MCF 10A (cell line): ENCODE data around the gene TFAP2E. TPM values are rescaled to one million over a fixed set of nuclear protein-coding genes. Genes with fewer than 3 reads are reported as not detected.
A peak's percentile ranks its signal among the peaks of the same experiment; 100 is the strongest.

Experiments used
- Bru-seq: library from RNA; stranded (reverse); fragments of 400-500 nt; gene quantifications from one replicate; lab custom pipeline; 2021; lab: Mats Ljungman, UMichigan
- BruChase-seq, 2 experiments: library from RNA; stranded (reverse); fragments of 400-500 nt; gene quantifications; one replicate each; lab custom pipeline; 2021; lab: Mats Ljungman, UMichigan
- BruUV-seq: library from RNA; stranded (reverse); fragments of 400-500 nt; replicated peaks from 2 replicates; lab custom pipeline; 2021; lab: Mats Ljungman, UMichigan
- CTCF ChIA-PET: fragments of 300-600 bp; sonication (Branson Sonifier 250); formaldehyde crosslinking; extraction: SDS; loops from one replicate; lab custom pipeline; 2021; ENCODE audit warnings: antibody characterized with exemption, inconsistent platforms; lab: Yijun Ruan, JAX
- POLR2A ChIA-PET: fragments of 300-600, 350-650 bp; sonication (Branson Sonifier 250); formaldehyde crosslinking; extraction: SDS; loops from one replicate; lab custom pipeline; 2020; ENCODE audit warnings: antibody characterized with exemption, inconsistent platforms; lab: Yijun Ruan, JAX
- DNase-seq: peaks from one replicate; pipeline ENCODE4 v3.0.0-alpha.2; 2018; ENCODE audit not compliant: unreplicated experiment
- H3K27ac Mint-ChIP-seq: one replicate; pipeline ENCODE4 v1.8.0; 2022; ENCODE audit warnings: mild to moderate bottlenecking, low read depth, mixed read lengths; ENCODE audit not compliant: unreplicated experiment
- H3K27me3 Mint-ChIP-seq: one replicate; pipeline ENCODE4 v1.8.0; 2022; ENCODE audit warnings: mixed read lengths; ENCODE audit not compliant: insufficient read depth, unreplicated experiment
- H3K36me3 Mint-ChIP-seq: one replicate; pipeline ENCODE4 v1.8.0; 2022; ENCODE audit warnings: mild to moderate bottlenecking, moderate library complexity, mixed read lengths; ENCODE audit not compliant: insufficient read depth, unreplicated experiment
- H3K4me1 Mint-ChIP-seq: one replicate; pipeline ENCODE4 v1.8.0; 2022; ENCODE audit warnings: mixed read lengths; ENCODE audit not compliant: insufficient read depth, unreplicated experiment
- H3K4me3 Mint-ChIP-seq: one replicate; pipeline ENCODE4 v1.8.0; 2022; ENCODE audit warnings: mild to moderate bottlenecking, moderate library complexity, mixed read lengths; ENCODE audit not compliant: unreplicated experiment
- H3K9me3 Mint-ChIP-seq: one replicate; pipeline ENCODE4 v1.8.0; 2022; ENCODE audit warnings: mixed read lengths; ENCODE audit not compliant: unreplicated experiment
- intact Hi-C: fragments of 100-400 bp; cut with micrococcal nuclease; formaldehyde crosslinking; loops from 2 replicates; pipeline ENCODE4 v1.14.1; 2022
- long read RNA-seq: library from polyadenylated mRNA; stranded (forward); transcript quantifications from one replicate; pipeline ENCODE4 v2.0.0, GENCODE V29; 2022
- total RNA-seq: library from RNA; stranded (reverse); gene quantifications from 2 replicates; pipeline ENCODE4 v1.2.3, GENCODE V29; 2022
- TF ChIP-seq, protein P1 (sequence below): fragments of 200-600 bp; IDR thresholded peaks from one replicate; pipeline ENCODE4 v1.8.0; 2022; ENCODE audit warnings: antibody characterized with exemption, mild to moderate bottlenecking; ENCODE audit not compliant: unreplicated experiment

TFAP2E gene
- 0.30 and 0.47 TPM in 2 replicates for total RNA-seq
- percentile 27 among the genes with signal in this experiment for Bru-seq, nascent RNA
- BruChase-seq, experiment 1, labeled RNA remaining after a 6-hour chase: percentile 46 among the genes with signal in this experiment
- percentile 37 among the genes with signal in this experiment for BruChase-seq, experiment 2, labeled RNA remaining after a 2-hour chase
- long read RNA-seq, partial matches to known transcripts: 0 of 1 reads
- long read RNA-seq, other reads (novel, unspliced or antisense): 0 of 1 reads

DNA sequence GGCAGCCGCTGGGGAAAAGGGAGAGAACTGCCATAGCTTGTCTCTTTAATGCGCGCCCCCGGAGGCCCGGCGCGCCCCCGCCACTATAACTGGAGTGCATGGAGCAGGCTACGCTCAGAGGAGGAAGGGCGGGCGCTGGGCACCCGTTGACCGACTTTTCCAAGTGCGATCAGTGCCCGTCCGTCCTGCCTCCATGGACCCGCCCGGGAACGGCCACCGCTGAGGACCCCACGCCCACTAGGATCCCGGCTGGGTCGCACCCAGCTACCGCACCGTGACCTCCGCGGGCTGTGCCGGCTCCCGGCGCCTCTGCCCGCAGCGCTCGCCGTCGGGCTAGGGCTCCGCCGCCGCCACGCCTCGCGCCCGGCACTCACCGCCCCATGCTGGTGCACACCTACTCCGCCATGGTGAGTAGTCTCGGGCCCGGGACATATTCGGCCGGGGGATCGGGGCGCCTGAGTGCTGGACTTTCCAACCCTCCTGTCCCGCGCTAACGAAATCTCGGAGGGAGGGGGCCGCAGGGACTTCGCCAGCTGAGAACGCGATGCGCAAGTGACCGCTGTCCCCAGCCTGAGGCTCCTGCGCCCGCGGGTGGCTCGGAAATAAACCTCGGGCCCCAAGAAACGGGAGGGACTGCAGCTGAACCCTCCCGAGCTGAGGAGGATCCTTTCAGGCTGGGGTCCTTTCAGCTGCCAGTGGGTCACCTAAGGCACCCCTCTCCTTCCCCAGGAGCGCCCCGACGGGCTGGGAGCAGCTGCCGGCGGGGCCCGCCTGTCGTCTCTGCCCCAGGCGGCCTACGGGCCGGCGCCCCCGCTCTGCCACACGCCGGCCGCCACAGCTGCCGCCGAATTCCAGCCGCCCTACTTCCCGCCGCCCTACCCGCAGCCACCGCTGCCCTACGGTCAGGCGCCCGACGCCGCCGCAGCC, at the start of gene TFAP2E:
TFAP2E (plus strand) TSS at position 117 of the 927 bp plus-strand sequence; CDS start at position 381, 264 bp downstream.
- intact Hi-C loops: no loop called here
- TF ChIP-seq, protein P1, sequence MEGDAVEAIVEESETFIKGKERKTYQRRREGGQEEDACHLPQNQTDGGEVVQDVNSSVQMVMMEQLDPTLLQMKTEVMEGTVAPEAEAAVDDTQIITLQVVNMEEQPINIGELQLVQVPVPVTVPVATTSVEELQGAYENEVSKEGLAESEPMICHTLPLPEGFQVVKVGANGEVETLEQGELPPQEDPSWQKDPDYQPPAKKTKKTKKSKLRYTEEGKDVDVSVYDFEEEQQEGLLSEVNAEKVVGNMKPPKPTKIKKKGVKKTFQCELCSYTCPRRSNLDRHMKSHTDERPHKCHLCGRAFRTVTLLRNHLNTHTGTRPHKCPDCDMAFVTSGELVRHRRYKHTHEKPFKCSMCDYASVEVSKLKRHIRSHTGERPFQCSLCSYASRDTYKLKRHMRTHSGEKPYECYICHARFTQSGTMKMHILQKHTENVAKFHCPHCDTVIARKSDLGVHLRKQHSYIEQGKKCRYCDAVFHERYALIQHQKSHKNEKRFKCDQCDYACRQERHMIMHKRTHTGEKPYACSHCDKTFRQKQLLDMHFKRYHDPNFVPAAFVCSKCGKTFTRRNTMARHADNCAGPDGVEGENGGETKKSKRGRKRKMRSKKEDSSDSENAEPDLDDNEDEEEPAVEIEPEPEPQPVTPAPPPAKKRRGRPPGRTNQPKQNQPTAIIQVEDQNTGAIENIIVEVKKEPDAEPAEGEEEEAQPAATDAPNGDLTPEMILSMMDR: no peak
- Mint-ChIP-seq H3K27me3 (peaks cover 9% of the 10 kb centered on the region), H3K27ac (no peak within 1 kb of the TSS), H3K9me3 (no peaks in the 10 kb centered on the region), H3K4me1 (peaks cover 26% of the 10 kb centered on the region), H3K4me3 (peak within 1 kb of the TSS; percentile 59), H3K36me3 (no peaks in the 10 kb centered on the region)
- ChIA-PET CTCF (interaction anchor here (0.6 to 3.6 kb wide), 6 partner anchors 9 to 309 kb away, joined by 3 to 38 read pairs (median 4); no protein-coding TSS in a partner anchor), POLR2A (interaction anchor here (0.6 to 0.7 kb wide), 2 partner anchors 121 to 171 kb away, joined by 3 read pairs; no protein-coding TSS in a partner anchor)
- BruUV-seq: no TSS peak
- DNase-seq: no peak

DNA sequence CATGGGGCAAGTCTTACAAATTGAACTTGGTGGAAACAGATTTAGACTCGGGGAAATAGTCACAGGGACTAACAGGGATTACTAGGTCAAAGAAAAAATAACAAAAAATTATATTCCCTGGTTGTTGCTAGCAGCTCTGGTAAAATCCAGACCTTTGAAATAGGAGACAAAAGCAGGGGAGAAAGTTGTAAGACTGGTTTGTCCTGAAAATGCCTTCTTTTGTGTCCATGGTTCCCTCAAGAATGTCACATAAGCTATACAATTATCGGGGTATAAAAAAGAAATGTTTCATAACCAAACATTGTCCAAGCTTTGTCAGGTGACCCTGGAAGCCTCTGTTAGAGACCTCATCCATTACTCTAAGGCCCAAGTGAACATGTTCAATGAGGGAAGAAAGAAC, 49.0 kb upstream of the TFAP2E start:
- no peak overlapping the region for H3K4me3 Mint-ChIP-seq

DNA sequence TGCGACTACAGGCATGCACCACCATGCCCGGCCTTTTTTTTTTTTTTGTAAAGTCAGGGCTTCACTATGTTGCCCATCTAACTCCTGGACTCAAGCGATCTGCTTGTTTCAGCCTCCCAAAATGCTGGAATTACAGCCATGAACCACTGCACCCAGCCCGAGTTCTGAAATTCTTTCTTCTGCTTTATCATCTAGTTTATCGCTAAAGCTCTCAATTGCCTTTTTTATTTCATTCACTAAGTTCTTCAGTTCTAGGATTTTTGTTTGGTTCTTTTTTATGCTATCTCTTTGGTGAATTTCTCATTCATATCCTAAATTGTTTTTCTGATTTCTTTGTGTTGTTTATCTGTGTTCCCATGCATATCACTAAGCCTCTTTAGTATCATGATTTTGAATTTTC, 42.9 kb upstream of the TFAP2E start:
- no TSS peak for BruUV-seq
- ChIA-PET POLR2A (interaction anchor here (0.6 to 1.2 kb wide), 3 partner anchors 15 to 24 kb away, joined by 3 to 5 read pairs (median 3); no protein-coding TSS in a partner anchor), CTCF (interaction anchor here (0.6 to 0.7 kb wide), 3 partner anchors 11 to 624 kb away, joined by 3 read pairs; no protein-coding TSS in a partner anchor)
- no peak overlapping the region for H3K4me3 Mint-ChIP-seq
- H3K4me1 Mint-ChIP-seq: no peaks in the 10 kb centered on the region
- TF ChIP-seq, protein P1: no peak
- no peak overlapping the region for H3K27ac Mint-ChIP-seq
- no peaks in the 10 kb centered on the region for H3K27me3 Mint-ChIP-seq
- intact Hi-C loops: no loop called here
- peaks cover 24% of the 10 kb centered on the region for H3K36me3 Mint-ChIP-seq
- peaks cover 15% of the 10 kb centered on the region for H3K9me3 Mint-ChIP-seq
- DNase-seq: no peak

More for the DNA sequence above, 49.0 kb upstream of the TFAP2E start:
- no TSS peak for BruUV-seq
- TF ChIP-seq, protein P1: no peak
- Mint-ChIP-seq H3K4me1 (no peaks in the 10 kb centered on the region), H3K9me3 (peaks cover 16% of the 10 kb centered on the region), H3K27me3 (no peaks in the 10 kb centered on the region), H3K36me3 (peaks cover 5% of the 10 kb centered on the region), H3K27ac (no peak overlapping the region)
- CTCF ChIA-PET: interaction anchor here (0.7 kb wide), 1 partner anchor 12 kb away, joined by 3 read pairs; no protein-coding TSS in a partner anchor
- POLR2A ChIA-PET: interaction anchor here (0.7 kb wide), 1 partner anchor 8 kb away, joined by 3 read pairs; no protein-coding TSS in a partner anchor
- no peak for DNase-seq
- intact Hi-C loops: no loop called here
